DMS53 treated with DMSO at 0.1 percent for 48 hours (cell line): ENCODE measurements around the gene PEX13.
A peak's percentile ranks its signal among the peaks of the same experiment; 100 is the strongest.

Source experiments
- DNase-seq: peaks from one replicate; lab custom pipeline; 2025; ENCODE audit not compliant: unreplicated experiment; lab: John Stamatoyannopoulos, UW

PEX13 gene

GRCh38 chr2:61065714-61066709 lies 48.5 kb downstream of the PEX13 start, which contains the start of gene SANBR:
Gene SANBR, plus strand, starts transcription at chr2:61065871. Its CDS starts 4,480 bp downstream, at chr2:61070351.
- peak; percentile 84 for DNase-seq

DNA sequence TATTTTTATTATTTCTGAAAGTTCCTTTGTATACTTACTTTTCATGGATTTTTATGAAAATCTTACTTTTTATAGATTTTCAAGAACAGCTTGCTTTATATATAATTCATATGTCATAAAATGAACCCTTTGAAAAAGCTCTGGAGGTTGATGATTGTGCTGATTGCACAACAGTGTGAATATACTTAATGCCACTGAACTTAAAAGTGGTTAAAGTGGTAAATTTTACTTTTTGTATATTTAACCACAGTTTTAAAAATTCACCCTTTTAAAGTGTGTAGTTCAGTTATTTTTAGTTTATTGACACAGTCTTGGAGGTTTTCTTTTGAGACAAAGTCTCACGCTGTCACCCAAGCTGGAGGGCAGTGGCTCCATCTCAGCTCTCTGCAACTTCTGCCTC lies 56.6 kb downstream of the PEX13 start:
- no peak for DNase-seq

DNA sequence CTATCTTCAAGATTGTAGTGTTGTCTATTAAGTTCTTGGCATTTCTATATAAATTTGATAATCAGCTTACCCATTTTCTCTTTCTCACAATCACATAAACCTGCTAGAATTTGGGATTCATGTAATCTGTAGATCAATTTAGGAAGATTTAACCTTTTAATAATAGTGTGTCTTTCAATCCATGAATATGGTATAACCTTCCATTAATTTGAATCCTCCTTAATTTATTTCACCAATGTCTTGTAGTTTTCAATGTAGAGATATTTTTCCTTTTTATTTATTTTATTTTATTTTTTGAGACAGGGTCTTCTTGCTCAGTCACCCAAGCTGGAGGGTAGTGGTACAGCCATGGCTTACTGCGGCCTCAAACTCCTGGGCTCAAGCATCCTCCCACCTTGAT lies 68.4 kb downstream of the PEX13 start:
- no peak for DNase-seq

DNA sequence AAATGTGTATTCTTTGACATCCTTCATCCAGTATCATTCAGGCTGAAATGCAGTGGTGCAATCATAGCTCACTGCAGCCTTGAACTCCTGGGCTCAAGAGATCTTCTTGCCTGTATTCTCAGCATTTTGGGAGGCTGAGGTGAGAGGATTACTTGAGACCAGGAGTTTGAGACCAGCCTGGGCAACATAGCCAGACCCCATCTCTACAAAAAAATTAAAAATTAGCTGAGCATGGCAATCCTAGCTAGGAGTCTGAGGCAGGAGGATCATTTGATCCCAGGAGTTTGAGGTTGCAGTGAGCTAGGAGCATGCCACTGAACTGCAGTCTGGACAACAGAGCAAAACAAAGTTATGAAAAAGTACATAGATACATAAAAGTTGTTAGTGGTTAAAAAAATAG lies 72.3 kb downstream of the PEX13 start:
- DNase-seq, result no peak

DNA sequence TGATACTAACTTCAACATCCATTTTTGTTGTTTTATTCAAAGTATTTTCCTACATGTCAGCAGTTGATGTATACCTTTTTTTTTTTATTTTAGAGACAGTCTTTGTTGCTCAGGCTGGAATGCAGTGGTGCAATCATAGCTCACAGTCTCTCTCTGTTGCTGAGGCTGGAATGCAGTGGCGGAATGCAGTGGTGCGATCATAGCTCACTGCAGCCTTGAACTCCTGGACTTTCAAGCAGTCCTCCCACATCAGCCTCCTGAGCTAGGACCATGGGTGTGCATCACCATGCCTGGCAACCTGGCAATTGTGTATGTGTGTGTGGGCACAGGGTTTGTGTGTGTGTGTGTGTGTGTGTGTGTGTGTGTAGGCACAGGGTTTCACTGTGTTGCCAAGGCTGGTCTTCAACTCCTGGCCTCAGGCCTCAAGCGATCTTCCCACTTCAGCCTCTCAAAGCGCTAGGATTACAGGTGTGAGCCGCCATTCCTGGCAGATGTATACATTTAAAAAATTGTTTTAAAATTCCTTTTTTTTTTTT lies 72.9 kb downstream of the PEX13 start:
- DNase-seq, result no peak

DNA sequence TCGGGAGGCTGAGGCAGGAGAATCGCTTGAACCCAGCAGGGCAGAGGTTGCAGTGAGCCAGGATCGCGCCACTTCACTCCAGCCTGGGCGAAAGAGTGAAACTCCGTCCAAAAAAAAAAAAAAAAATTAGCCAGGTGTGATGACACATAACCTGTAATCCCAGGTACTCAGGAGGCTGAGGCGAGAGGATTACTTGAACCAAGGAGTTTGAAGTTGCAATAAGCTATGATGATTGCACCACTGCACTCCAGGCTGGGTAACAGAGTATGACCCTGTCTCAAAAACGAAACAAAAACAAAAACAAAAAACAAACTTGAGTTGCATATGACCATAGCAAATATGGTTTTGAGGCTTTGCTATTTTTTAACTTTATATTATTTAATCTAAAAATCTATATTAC lies 74.0 kb downstream of the PEX13 start:
- DNase-seq, result peak; percentile 1

GRCh38 chr2:61096438-61096837 lies 78.9 kb downstream of the PEX13 start:
- DNase-seq, result no peak

DNA sequence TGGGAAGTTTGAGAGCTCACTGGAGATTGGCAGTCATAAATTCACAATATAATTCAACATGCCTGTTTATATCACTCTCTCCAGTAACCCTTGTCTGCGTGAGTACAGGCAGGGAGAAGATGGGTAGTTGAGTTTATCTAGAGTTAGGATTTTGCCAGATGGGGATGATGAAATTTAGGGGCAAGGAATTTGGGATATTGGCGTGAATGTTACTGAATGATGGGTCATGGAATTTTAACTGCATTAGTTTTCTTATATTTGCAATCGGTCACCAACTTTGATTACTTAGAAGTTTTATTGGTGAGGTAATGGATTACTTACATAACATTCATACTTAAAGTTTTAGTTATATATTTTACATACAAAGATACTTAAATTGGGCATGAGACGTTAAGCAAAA lies 83.3 kb downstream of the PEX13 start:
- no peak for DNase-seq
